Parathyroid adenoma (tissue), 2 donors: ENCODE results near the gene SS18L1.

ENCODE experiments used
- H2AFZ ChIP-seq: fragments of 300-600 bp; sonication (generic); one replicate; pipeline ENCODE4 v1.7.0; 2017; ENCODE audit warnings: antibody characterized with exemption, mild to moderate bottlenecking
- H3K27ac ChIP-seq: fragments of 300-600 bp; sonication (generic); one replicate; pipeline ENCODE4 v1.7.0; 2017
- H3K27me3 ChIP-seq: fragments of 300-600 bp; sonication (generic); one replicate; pipeline ENCODE4 v1.7.0; 2017; ENCODE audit warnings: low read length; ENCODE audit not compliant: control insufficient read depth, insufficient read depth
- H3K36me3 ChIP-seq: fragments of 300-600 bp; sonication (generic); one replicate; pipeline ENCODE4 v1.7.0; 2017; ENCODE audit warnings: low read length; ENCODE audit not compliant: control insufficient read depth, insufficient read depth
- H3K4me1 ChIP-seq: fragments of 300-600 bp; sonication (generic); one replicate; pipeline ENCODE4 v1.7.0; 2017; ENCODE audit warnings: control low read depth
- H3K4me2 ChIP-seq: fragments of 300-600 bp; sonication (generic); one replicate; pipeline ENCODE4 v1.7.0; 2017; ENCODE audit warnings: low read length
- H3K4me3 ChIP-seq: fragments of 300-600 bp; sonication (generic); one replicate; pipeline ENCODE4 v1.7.0; 2017; ENCODE audit warnings: low read depth, low read length
- H3K79me2 ChIP-seq: fragments of 300-600 bp; sonication (generic); one replicate; pipeline ENCODE4 v1.7.0; 2017; ENCODE audit warnings: control low read depth
- H3K9ac ChIP-seq: fragments of 300-600 bp; sonication (generic); one replicate; pipeline ENCODE4 v1.7.0; 2017; ENCODE audit warnings: mild to moderate bottlenecking
- H3K9me3 ChIP-seq: fragments of 300-600 bp; sonication (generic); one replicate; pipeline ENCODE4 v1.7.0; 2017; ENCODE audit warnings: low read length; ENCODE audit not compliant: control insufficient read depth
- CTCF ChIP-seq: fragments of 300-600 bp; sonication (generic); IDR thresholded peaks from one replicate; pipeline ENCODE4 v1.7.0; 2017; ENCODE audit warnings: antibody characterized with exemption, mild to moderate bottlenecking
- donor health status: primary hyperparathyroidism.

SS18L1 gene

GRCh38 chr20:62210496-62210855, 66.9 kb downstream of the SS18L1 start:
- Histone ChIP-seq H3K79me2 (no peaks in the 10 kb centered on the region), H3K36me3 (no peaks in the 10 kb centered on the region), H3K4me2 (no peak overlapping the region), H2AFZ (no peak overlapping the region), H3K27ac (no peak overlapping the region), H3K9me3 (no peaks in the 10 kb centered on the region), H3K9ac (no peak overlapping the region), H3K27me3 (no peaks in the 10 kb centered on the region), H3K4me1 (no peaks in the 10 kb centered on the region), H3K4me3 (no peak overlapping the region)
- no peak for TF ChIP-seq CTCF

- Histone ChIP-seq H3K9ac (no peak overlapping the region), H3K79me2 (no peaks in the 10 kb centered on the region), H3K27me3 (no peaks in the 10 kb centered on the region), H2AFZ (no peak overlapping the region), H3K4me1 (no peaks in the 10 kb centered on the region), H3K27ac (no peak overlapping the region), H3K4me2 (no peak overlapping the region), H3K4me3 (no peak overlapping the region), H3K36me3 (no peaks in the 10 kb centered on the region), H3K9me3 (no peaks in the 10 kb centered on the region)
- TF ChIP-seq CTCF = no peak
Measured at GRCh38 chr20:62211216-62211615, 67.6 kb downstream of the SS18L1 start.

GRCh38 chr20:62211769-62212288, 68.3 kb downstream of the SS18L1 start:
- H3K79me2 ChIP-seq = no peaks in the 10 kb centered on the region
- H3K27me3 ChIP-seq = no peaks in the 10 kb centered on the region
- no peak overlapping the region for H3K9ac ChIP-seq
- no peaks in the 10 kb centered on the region for H3K36me3 ChIP-seq
- H2AFZ ChIP-seq = no peak overlapping the region
- H3K4me2 ChIP-seq = no peak overlapping the region
- no peaks in the 10 kb centered on the region for H3K4me1 ChIP-seq
- no peak overlapping the region for H3K27ac ChIP-seq
- H3K9me3 ChIP-seq = no peaks in the 10 kb centered on the region
- no peak overlapping the region for H3K4me3 ChIP-seq
- TF ChIP-seq CTCF = no peak

- no peaks in the 10 kb centered on the region for H3K27me3 ChIP-seq
- no peak for TF ChIP-seq CTCF
Measured at GRCh38 chr20:62212299-62212698, 68.7 kb downstream of the SS18L1 start.

GRCh38 chr20:62214067-62214466, 70.5 kb downstream of the SS18L1 start:
- Histone ChIP-seq H3K27me3 (no peaks in the 10 kb centered on the region), H3K9ac (no peak overlapping the region), H3K36me3 (no peaks in the 10 kb centered on the region), H3K4me2 (no peak overlapping the region), H3K27ac (no peak overlapping the region), H3K79me2 (no peaks in the 10 kb centered on the region), H3K4me1 (no peaks in the 10 kb centered on the region), H3K4me3 (no peak overlapping the region), H3K9me3 (no peaks in the 10 kb centered on the region), H2AFZ (no peak overlapping the region)
- TF ChIP-seq CTCF = no peak

More at GRCh38 chr20:62212299-62212698, 68.7 kb downstream of the SS18L1 start:
- H3K27ac ChIP-seq = no peak overlapping the region
- H3K9me3 ChIP-seq = no peaks in the 10 kb centered on the region
- H3K4me1 ChIP-seq = no peaks in the 10 kb centered on the region
- no peak overlapping the region for H3K9ac ChIP-seq
- no peak overlapping the region for H3K4me3 ChIP-seq
- H3K79me2 ChIP-seq = no peaks in the 10 kb centered on the region
- H3K4me2 ChIP-seq = no peak overlapping the region
- no peaks in the 10 kb centered on the region for H3K36me3 ChIP-seq
- H2AFZ ChIP-seq = no peak overlapping the region
